Breast epithelium (tissue), 4 donors: Measurements from ENCODE around the gene C19orf85. TPM values are rescaled to one million over a fixed set of nuclear protein-coding genes. Genes with fewer than 3 reads are reported as not detected.
"Not testable (repeated sequence)": the region's sequence is repeated elsewhere in the genome, so short reads cannot be mapped to it uniquely, and the experiment has no call there.

Experiments used
- DNase-seq, 2 donors: peaks; one replicate each; pipeline ENCODE4 v3.0.0-alpha.2; 2019; ENCODE audit warnings: low spot score in 2 of 2
- H3K27ac ChIP-seq, 2 donors: fragments of 200-600 bp; sonication (generic) in 1 of 2; one replicate each; pipeline ENCODE4 v1.5.1; 2016 to 2019; ENCODE audit warnings: mild to moderate bottlenecking in 1 of 2
- H3K27me3 ChIP-seq, 2 donors: fragments of 200-600 bp; sonication (generic) in 1 of 2; one replicate each; pipeline versions ENCODE4 v1.5.1 to v1.6.0; 2017 to 2019; ENCODE audit warnings: control low read depth in 1 of 2, mild to moderate bottlenecking in 1 of 2
- H3K36me3 ChIP-seq: fragments of 200-600 bp; one replicate; pipeline ENCODE4 v1.5.1; 2019
- H3K4me1 ChIP-seq, 2 donors: fragments of 200-600 bp; sonication (generic); one replicate each; pipeline ENCODE4 v1.5.1; 2016 to 2019; ENCODE audit warnings: control low read depth in 1 of 2
- H3K4me3 ChIP-seq, 3 donors: fragments of 200-600 bp; sonication (generic); 1 replicate in 2 of 3; 2 replicates in 1 of 3; pipeline ENCODE4 v1.5.1; 2016 to 2019; ENCODE audit warnings: mild to moderate bottlenecking in 3 of 3, moderate library complexity in 2 of 3
- H3K9me3 ChIP-seq, 2 donors: fragments of 200-600 bp; sonication (generic) in 1 of 2; one replicate each; pipeline ENCODE4 v1.5.1; 2016 to 2019; ENCODE audit warnings: control low read depth in 1 of 2
- POLR2A ChIP-seq: fragments of 450-650 bp; IDR thresholded peaks from one replicate; pipeline ENCODE4 v1.6.1; 2016; ENCODE audit warnings: antibody characterized with exemption, mild to moderate bottlenecking, moderate library complexity
- POLR2AphosphoS5 ChIP-seq, 3 donors: sonication (generic); formaldehyde crosslinking; IDR thresholded peaks; one replicate each; pipeline ENCODE4 v1.6.1; 2017; ENCODE audit warnings: antibody characterized with exemption in 3 of 3
- intact Hi-C: fragments of 100-400 bp; cut with DNase I; formaldehyde crosslinking; loops from one replicate; pipeline ENCODE4 v1.15.1; 2023; ENCODE audit warnings: low total_unique reads
- total RNA-seq, 3 donors: library from RNA; depleted of rRNA; stranded (reverse); fragments of >200 nt; gene quantifications; one replicate each; pipeline ENCODE4 v1.1.0, GENCODE V29; 2016
- TF ChIP-seq, protein P1 (sequence below), 3 donors: fragments of 450-650 bp; IDR thresholded peaks; one replicate each; pipeline ENCODE4 v1.5.1; 2016 to 2017; ENCODE audit warnings: antibody characterized with exemption in 3 of 3, mild to moderate bottlenecking in 3 of 3, moderate library complexity in 3 of 3

C19orf85 gene
- total RNA-seq, 3 donors from 2014 or later = not detected

DNA sequence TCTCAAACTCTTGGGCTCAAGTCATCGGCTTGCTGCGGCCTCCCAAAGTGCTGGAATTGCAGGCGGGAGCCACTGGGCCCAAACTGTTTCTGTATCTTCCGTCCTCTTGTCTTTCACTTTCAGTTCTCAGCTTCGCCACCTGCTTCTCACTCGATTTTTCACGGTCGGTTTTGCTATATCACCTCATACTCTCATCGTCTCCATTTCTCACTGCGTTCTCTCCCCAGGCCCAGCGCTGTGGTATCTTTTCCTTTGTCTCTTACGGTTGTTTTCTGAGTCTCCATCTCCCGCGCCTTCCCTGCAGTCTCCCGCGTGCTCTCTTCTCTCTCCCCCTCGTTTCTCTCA is 38.6 kb upstream of the C19orf85 start:
- Histone ChIP-seq H3K4me3 (no peak overlapping the region), H3K27ac (no peak overlapping the region), H3K9me3 (no peaks in the 10 kb centered on the region), H3K27me3 (no peaks in the 10 kb centered on the region), H3K4me1 (peaks cover 0 to 3% of the 10 kb centered on the region in 2 donors), H3K36me3 (no peaks in the 10 kb centered on the region)
- no peak for DNase-seq
- no peak for TF ChIP-seq POLR2AphosphoS5 (IDR thresholded peaks at IDR 0.05)
- no peak for TF ChIP-seq POLR2A
- intact Hi-C loops = loop anchor here (5.0 kb wide), 1 partner anchor 86 kb away; no protein-coding TSS in a partner anchor

DNA sequence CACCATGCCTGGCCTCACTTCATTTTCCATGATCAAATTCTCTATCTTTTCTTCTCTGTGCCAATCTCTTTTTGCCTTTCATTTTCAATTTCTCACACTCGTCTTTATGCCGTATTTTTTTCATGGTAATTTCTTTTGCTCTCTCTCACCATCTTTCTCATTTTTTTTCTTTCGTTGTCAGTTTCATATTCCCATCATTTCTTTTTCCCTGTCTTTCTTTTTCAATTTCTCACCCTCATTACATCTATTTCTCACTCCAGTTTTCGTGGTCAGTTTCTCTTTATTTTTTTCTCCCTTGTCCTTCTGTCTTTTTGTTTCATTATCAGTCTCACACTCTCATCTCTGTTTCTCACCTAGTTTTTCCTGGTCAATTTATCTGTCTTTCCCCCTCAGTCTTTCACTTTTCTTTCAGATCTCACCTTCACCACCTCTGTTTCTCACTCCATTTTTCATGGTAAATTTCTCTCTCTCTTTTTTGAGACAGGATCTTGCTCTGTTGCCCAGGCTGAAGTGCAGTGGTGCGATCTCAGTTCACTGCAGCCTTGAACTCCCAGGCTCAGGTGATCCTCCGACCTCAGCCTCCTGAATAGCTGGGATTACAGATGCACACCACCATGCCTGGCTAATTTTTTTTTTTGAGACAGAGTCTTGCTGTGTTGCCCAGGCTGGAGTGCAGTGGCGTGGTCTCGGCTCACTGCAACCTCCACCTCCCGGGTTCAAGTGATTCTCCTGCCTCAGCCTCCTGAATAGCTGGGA is 37.8 kb upstream of the C19orf85 start:
- Histone ChIP-seq H3K4me1 (peaks cover 0 to 3% of the 10 kb centered on the region in 2 donors), H3K36me3 (no peaks in the 10 kb centered on the region), H3K27ac (no peak overlapping the region), H3K4me3 (no peak overlapping the region), H3K27me3 (no peaks in the 10 kb centered on the region), H3K9me3 (no peaks in the 10 kb centered on the region)
- intact Hi-C loops = loop anchor here (5.0 kb wide), 1 partner anchor 85 kb away; no protein-coding TSS in a partner anchor
- TF ChIP-seq POLR2A = no peak
- TF ChIP-seq POLR2AphosphoS5 (IDR thresholded peaks at IDR 0.05) = no peak
- TF ChIP-seq, protein P1, sequence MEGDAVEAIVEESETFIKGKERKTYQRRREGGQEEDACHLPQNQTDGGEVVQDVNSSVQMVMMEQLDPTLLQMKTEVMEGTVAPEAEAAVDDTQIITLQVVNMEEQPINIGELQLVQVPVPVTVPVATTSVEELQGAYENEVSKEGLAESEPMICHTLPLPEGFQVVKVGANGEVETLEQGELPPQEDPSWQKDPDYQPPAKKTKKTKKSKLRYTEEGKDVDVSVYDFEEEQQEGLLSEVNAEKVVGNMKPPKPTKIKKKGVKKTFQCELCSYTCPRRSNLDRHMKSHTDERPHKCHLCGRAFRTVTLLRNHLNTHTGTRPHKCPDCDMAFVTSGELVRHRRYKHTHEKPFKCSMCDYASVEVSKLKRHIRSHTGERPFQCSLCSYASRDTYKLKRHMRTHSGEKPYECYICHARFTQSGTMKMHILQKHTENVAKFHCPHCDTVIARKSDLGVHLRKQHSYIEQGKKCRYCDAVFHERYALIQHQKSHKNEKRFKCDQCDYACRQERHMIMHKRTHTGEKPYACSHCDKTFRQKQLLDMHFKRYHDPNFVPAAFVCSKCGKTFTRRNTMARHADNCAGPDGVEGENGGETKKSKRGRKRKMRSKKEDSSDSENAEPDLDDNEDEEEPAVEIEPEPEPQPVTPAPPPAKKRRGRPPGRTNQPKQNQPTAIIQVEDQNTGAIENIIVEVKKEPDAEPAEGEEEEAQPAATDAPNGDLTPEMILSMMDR (IDR thresholded peaks at IDR 0.05) = no peak
- DNase-seq = no peak

DNA sequence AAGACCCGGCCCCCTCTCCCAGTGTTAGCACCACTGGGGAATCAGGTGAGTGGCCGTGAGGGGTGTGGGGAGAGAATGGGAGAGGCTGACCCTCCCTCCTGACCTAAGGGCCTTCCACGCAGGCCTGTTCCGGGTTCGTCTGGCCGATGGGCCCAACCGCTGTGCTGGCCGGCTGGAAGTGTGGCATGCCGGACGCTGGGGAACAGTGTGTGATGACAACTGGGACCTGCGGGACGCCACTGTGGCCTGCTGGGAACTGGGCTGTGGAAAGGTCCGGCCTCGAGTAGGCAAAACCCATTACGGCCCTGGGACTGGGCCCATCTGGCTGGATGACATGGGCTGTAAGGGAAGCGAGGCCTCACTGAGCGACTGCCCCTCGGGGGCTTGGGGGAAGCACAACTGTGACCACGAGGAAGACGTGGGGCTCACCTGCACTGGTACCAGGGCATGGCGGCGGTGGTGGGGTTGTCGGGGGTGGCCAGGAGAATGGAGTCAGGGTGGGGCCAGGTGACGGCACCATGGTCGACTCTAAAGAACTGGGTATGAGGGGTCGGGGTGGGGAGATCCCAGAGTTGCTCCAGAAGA is 35.9 kb upstream of the C19orf85 start:
- Histone ChIP-seq H3K9me3 (no peaks in the 10 kb centered on the region), H3K27me3 (no peaks in the 10 kb centered on the region), H3K4me3 (no peak overlapping the region), H3K4me1 (peaks cover 0 to 3% of the 10 kb centered on the region in 2 donors), H3K36me3 (no peaks in the 10 kb centered on the region), H3K27ac (no peak overlapping the region)
- DNase-seq = no peak
- TF ChIP-seq, protein P1 (IDR thresholded peaks at IDR 0.05) = no peak
- no peak for TF ChIP-seq POLR2AphosphoS5 (IDR thresholded peaks at IDR 0.05)
- no peak for TF ChIP-seq POLR2A
- intact Hi-C loops = loop anchor here (5.0 kb wide), 1 partner anchor 83 kb away; no protein-coding TSS in a partner anchor

- Histone ChIP-seq H3K27me3 (peaks cover 0 to 11% of the 10 kb centered on the region in 2 donors), H3K36me3 (no peaks in the 10 kb centered on the region), H3K4me1 (peaks cover 0 to 6% of the 10 kb centered on the region in 2 donors), H3K4me3 (no peak overlapping the region), H3K27ac (no peak overlapping the region), H3K9me3 (no peaks in the 10 kb centered on the region)
- DNase-seq = no peak
- intact Hi-C loops = no loop called here
- TF ChIP-seq, protein P1 (IDR thresholded peaks at IDR 0.05) = no peak
- TF ChIP-seq POLR2A = no peak
- no peak for TF ChIP-seq POLR2AphosphoS5 (IDR thresholded peaks at IDR 0.05)
Measured at GRCh38 chr19:55498246-55498840, 33.8 kb upstream of the C19orf85 start.

DNA sequence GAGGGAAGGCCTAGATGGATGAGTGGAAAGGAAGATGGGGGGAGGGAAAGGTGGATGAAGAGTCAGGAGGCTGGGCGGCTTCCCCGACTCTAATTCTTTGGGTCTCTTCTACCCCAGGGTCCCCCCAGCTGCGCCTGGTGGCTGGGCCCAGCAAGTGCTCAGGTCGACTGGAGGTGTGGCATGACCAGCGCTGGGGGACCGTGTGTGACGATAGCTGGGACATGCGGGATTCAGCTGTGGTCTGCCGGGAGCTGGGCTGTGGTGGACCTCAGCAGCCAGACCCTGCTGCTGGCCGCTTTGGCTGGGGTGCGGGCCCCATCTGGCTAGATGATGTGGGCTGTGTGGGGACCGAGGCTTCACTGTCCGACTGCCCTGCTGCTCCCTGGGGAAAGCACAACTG is 33.2 kb upstream of the C19orf85 start:
- Histone ChIP-seq H3K4me1 (peaks cover 0 to 6% of the 10 kb centered on the region in 2 donors), H3K36me3 (no peaks in the 10 kb centered on the region), H3K27me3 (peaks cover 0 to 11% of the 10 kb centered on the region in 2 donors), H3K9me3 (no peaks in the 10 kb centered on the region), H3K27ac (no peak overlapping the region), H3K4me3 (no peak overlapping the region)
- no peak for DNase-seq
- TF ChIP-seq, protein P1 (IDR thresholded peaks at IDR 0.05) = no peak
- TF ChIP-seq POLR2AphosphoS5 (IDR thresholded peaks at IDR 0.05) (no peak), POLR2A (no peak)
- intact Hi-C loops = no loop called here

- H3K27ac ChIP-seq, H3K4me1 ChIP-seq, H3K4me3 ChIP-seq, DNase-seq, H3K9me3 ChIP-seq, intact Hi-C loops, H3K36me3 ChIP-seq: not testable (repeated sequence)
- peaks cover 0 to 11% of the 10 kb centered on the region in 2 donors for H3K27me3 ChIP-seq
Measured at GRCh38 chr19:55496820-55497219, 32.3 kb upstream of the C19orf85 start.
